Endothelial cell of umbilical vein (primary cell): ENCODE results near the gene CRACR2B. TPM values are rescaled to one million over a fixed set of nuclear protein-coding genes. Genes with fewer than 3 reads are reported as not detected.

Source experiments
- BruUV-seq: library from RNA; stranded (reverse); fragments of 400-500 nt; replicated peaks from 2 replicates; lab custom pipeline; 2021; lab: Mats Ljungman, UMichigan
- CTCF ChIA-PET: fragments of 300-600, 350-600 bp; sonication (Branson Sonifier 250); formaldehyde crosslinking; loops from one replicate; lab custom pipeline; 2021; ENCODE audit warnings: antibody characterized with exemption, inconsistent platforms; lab: Charles Lee
- POLR2A ChIA-PET: fragments of 300-600, 350-600 bp; sonication (Branson Sonifier 250); formaldehyde crosslinking; loops from one replicate; lab custom pipeline; 2021; ENCODE audit warnings: antibody characterized with exemption, inconsistent platforms; lab: Charles Lee
- DNase-seq: peaks from one replicate; pipeline ENCODE4 v3.0.0-alpha.2; 2011; ENCODE audit warnings: low read depth, low spot score
- FAIRE-seq: peaks from 2 replicates; lab custom pipeline; 2011; peaks lifted over from hg19 to GRCh38; lab: Jason Lieb, UNC
- H2AFZ ChIP-seq: 2 replicates; pipeline ENCODE4 v1.6.0; 2012; ENCODE audit warnings: low read depth, low read length, control low read depth, inconsistent platforms
- H3K27ac ChIP-seq: 2 replicates; pipeline ENCODE4 v1.5.1; 2011; ENCODE audit warnings: low read depth, mild to moderate bottlenecking, control low read depth, low read length, moderate library complexity; ENCODE audit not compliant: insufficient read depth
- H3K27me3 ChIP-seq, 2 experiments: 2 replicates each; pipeline versions ENCODE4 v1.6.0 to v1.6.1; 2011; ENCODE audit warnings: low read length in 2 of 2, mixed read lengths in 1 of 2; ENCODE audit not compliant: control insufficient read depth in 2 of 2, insufficient read depth in 2 of 2
- H3K36me3 ChIP-seq, 2 experiments: 2 replicates in 1 of 2; 3 replicates in 1 of 2; pipeline ENCODE4 v1.5.1; 2011; ENCODE audit warnings: low read length in 2 of 2, mild to moderate bottlenecking in 1 of 2, moderate library complexity in 1 of 2; ENCODE audit not compliant: control insufficient read depth in 2 of 2, insufficient read depth in 2 of 2; ENCODE audit errors: extremely low read depth in 1 of 2
- H3K4me1 ChIP-seq: 3 replicates; pipeline ENCODE4 v1.5.1; 2011; ENCODE audit warnings: mild to moderate bottlenecking, low read length; ENCODE audit not compliant: control insufficient read depth, insufficient read depth; ENCODE audit errors: extremely low read depth
- H3K4me2 ChIP-seq: 2 replicates; pipeline ENCODE4 v1.6.1; 2011; ENCODE audit warnings: low read length, control low read depth, mixed read lengths; ENCODE audit not compliant: insufficient read depth
- H3K4me3 ChIP-seq, 3 experiments: fragments of 200-600 bp in 1 of 3; sonication (generic), shearing (Covaris generic) in 1 of 3; replicated peaks in 1 of 3; 2 replicates each; pipeline ENCODE4 v1.5.1; 2011 to 2016; ENCODE audit warnings: control low read depth in 3 of 3, low read length in 3 of 3, mild to moderate bottlenecking in 2 of 3, inconsistent platforms in 1 of 3, low read depth in 1 of 3, moderate library complexity in 1 of 3; ENCODE audit not compliant: insufficient read depth in 1 of 3
- H3K79me2 ChIP-seq: 2 replicates; pipeline ENCODE4 v1.6.0; 2012; ENCODE audit warnings: low read length, inconsistent platforms; ENCODE audit not compliant: control insufficient read depth, insufficient read depth
- H3K9ac ChIP-seq: replicated peaks from 2 replicates; pipeline ENCODE3; 2011; ENCODE audit warnings: low read length, control low read depth; ENCODE audit not compliant: insufficient read depth; ENCODE audit errors: extremely low read depth
- H3K9me1 ChIP-seq: replicated peaks from 3 replicates; pipeline ENCODE4 v1.6.0; 2011; ENCODE audit warnings: mild to moderate bottlenecking, low read length; ENCODE audit not compliant: control insufficient read depth, insufficient read depth; ENCODE audit errors: extremely low read depth
- H3K9me3 ChIP-seq: replicated peaks from 2 replicates; pipeline ENCODE4 v1.5.1; 2012; ENCODE audit warnings: low read length, inconsistent platforms; ENCODE audit not compliant: control insufficient read depth, insufficient read depth
- H4K20me1 ChIP-seq: replicated peaks from 2 replicates; pipeline ENCODE3; 2011; ENCODE audit warnings: mild to moderate bottlenecking, low read length; ENCODE audit not compliant: control insufficient read depth, insufficient read depth; ENCODE audit errors: extremely low read depth
- EZH2 ChIP-seq: IDR thresholded peaks from 2 replicates; pipeline ENCODE4 v1.6.1; 2012; ENCODE audit warnings: borderline replicate concordance, low read depth, mild to moderate bottlenecking, moderate library complexity, low read length, inconsistent platforms; ENCODE audit not compliant: severe bottlenecking
- FOS ChIP-seq: IDR thresholded peaks from 2 replicates; pipeline ENCODE4 v1.6.1; 2011; ENCODE audit warnings: mild to moderate bottlenecking, low read length, moderate library complexity, borderline replicate concordance; ENCODE audit not compliant: insufficient read depth
- GATA2 ChIP-seq: IDR thresholded peaks from 2 replicates; pipeline ENCODE4 v1.7.0; 2011; ENCODE audit warnings: low read depth, mild to moderate bottlenecking, moderate library complexity, mixed read lengths, low read length; ENCODE audit not compliant: insufficient read length, insufficient read depth
- JUN ChIP-seq: IDR thresholded peaks from 2 replicates; pipeline ENCODE4 v1.6.1; 2011; ENCODE audit warnings: borderline replicate concordance, low read depth; ENCODE audit not compliant: insufficient read length, insufficient read depth
- MYC ChIP-seq: IDR thresholded peaks from one replicate; pipeline ENCODE4 v1.6.1; 2011; ENCODE audit warnings: mild to moderate bottlenecking, low read depth, low read length
- POLR2A ChIP-seq: IDR thresholded peaks from 2 replicates; pipeline ENCODE4 v1.6.1; 2012; ENCODE audit warnings: low read depth, mild to moderate bottlenecking, control low read depth, low read length
- POLR2AphosphoS5 ChIP-seq: IDR thresholded peaks from 2 replicates; pipeline ENCODE4 v1.6.1; 2012; ENCODE audit warnings: low read depth, mild to moderate bottlenecking, control low read depth, low read length, moderate library complexity; ENCODE audit not compliant: insufficient read depth
- dilution Hi-C: fragments of 300-500 bp; cut with MboI; formaldehyde crosslinking; loops from one replicate; pipeline ENCODE4 v1.15.0; 2019; ENCODE audit warnings: low sequenced_read_pairs; ENCODE audit not compliant: extremely low pct_ligation_motif_present
- intact Hi-C: fragments of 100-400 bp; cut with micrococcal nuclease; formaldehyde crosslinking; loops from one replicate; pipeline ENCODE4 v1.10.0; 2022
- polyA plus RNA-seq, 4 experiments: library from polyadenylated mRNA; depleted of rRNA in 3 of 4; stranded (reverse) in 3 of 4; unstranded in 1 of 4; fragments of >200 nt; gene quantifications; 2 replicates each; pipeline versions ENCODE4 v1.2.1 to v1.2.3, GENCODE V29; 2011 to 2012; ENCODE audit warnings: missing spikeins in 1 of 4
- total RNA-seq: library from RNA; stranded (reverse); gene quantifications from 2 replicates; pipeline ENCODE4 v1.2.3, GENCODE V29; 2021
- TF ChIP-seq, protein P1 (sequence below): IDR thresholded peaks from 2 replicates; pipeline ENCODE4 v1.6.1; 2011; ENCODE audit not compliant: insufficient read depth, insufficient read length
- TF ChIP-seq, protein P2 (sequence below), 2 donors: IDR thresholded peaks; 1 replicate in 1 of 2; 2 replicates in 1 of 2; pipeline ENCODE4 v1.5.1; 2011; ENCODE audit warnings: low read length in 2 of 2, mild to moderate bottlenecking in 2 of 2, moderate library complexity in 2 of 2, control low read depth in 1 of 2, inconsistent platforms in 1 of 2, low read depth in 1 of 2; ENCODE audit not compliant: insufficient read depth in 1 of 2; ENCODE audit errors: extremely low read depth in 1 of 2

Gene CRACR2B
- total and polyA plus RNA-seq, 2 donors (not counting 3 experiments of a cell fraction or from before 2014, with no cell fraction given), result 8.4 to 9.3 TPM

DNA sequence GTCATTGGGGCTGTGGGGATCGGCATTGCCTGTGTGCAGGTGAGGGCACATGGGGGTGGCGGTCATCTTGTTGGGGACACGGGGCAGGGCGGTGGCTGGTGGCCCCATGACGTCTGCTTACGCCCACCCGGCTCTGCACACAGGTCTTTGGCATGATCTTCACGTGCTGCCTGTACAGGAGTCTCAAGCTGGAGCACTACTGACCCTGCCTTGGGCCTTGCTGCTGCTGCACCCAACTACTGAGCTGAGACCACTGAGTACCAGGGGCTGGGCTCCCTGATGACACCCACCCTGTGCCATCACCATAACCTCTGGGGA lies 10.2 kb downstream of the CRACR2B start:
- BruUV-seq, result no TSS peak
- peaks cover 70% of the 10 kb centered on the region for H3K79me2 ChIP-seq

More for the DNA sequence above, 10.2 kb downstream of the CRACR2B start:
- FAIRE-seq (no peak), DNase-seq (no peak)
- Histone ChIP-seq H3K9me3 (no peaks in the 10 kb centered on the region), H3K36me3 (peaks cover 25 to 43% of the 10 kb centered on the region in 2 experiments), H3K9me1 (no peaks in the 10 kb centered on the region), H3K27ac (no peak overlapping the region), H3K27me3 (no peaks in the 10 kb centered on the region), H4K20me1 (no peaks in the 10 kb centered on the region), H3K9ac (no peak overlapping the region), H3K4me3 (no peak overlapping the region), H3K4me2 (no peak overlapping the region), H2AFZ (no peak overlapping the region), H3K4me1 (peaks cover 31% of the 10 kb centered on the region)
- TF ChIP-seq EZH2, result no peak
- no peak for TF ChIP-seq POLR2A
- TF ChIP-seq POLR2AphosphoS5, result no peak
- TF ChIP-seq MYC, result no peak
- TF ChIP-seq JUN, result no peak
- TF ChIP-seq, protein P1, sequence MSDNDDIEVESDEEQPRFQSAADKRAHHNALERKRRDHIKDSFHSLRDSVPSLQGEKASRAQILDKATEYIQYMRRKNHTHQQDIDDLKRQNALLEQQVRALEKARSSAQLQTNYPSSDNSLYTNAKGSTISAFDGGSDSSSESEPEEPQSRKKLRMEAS, result no peak
- TF ChIP-seq GATA2, result no peak
- TF ChIP-seq, protein P2, sequence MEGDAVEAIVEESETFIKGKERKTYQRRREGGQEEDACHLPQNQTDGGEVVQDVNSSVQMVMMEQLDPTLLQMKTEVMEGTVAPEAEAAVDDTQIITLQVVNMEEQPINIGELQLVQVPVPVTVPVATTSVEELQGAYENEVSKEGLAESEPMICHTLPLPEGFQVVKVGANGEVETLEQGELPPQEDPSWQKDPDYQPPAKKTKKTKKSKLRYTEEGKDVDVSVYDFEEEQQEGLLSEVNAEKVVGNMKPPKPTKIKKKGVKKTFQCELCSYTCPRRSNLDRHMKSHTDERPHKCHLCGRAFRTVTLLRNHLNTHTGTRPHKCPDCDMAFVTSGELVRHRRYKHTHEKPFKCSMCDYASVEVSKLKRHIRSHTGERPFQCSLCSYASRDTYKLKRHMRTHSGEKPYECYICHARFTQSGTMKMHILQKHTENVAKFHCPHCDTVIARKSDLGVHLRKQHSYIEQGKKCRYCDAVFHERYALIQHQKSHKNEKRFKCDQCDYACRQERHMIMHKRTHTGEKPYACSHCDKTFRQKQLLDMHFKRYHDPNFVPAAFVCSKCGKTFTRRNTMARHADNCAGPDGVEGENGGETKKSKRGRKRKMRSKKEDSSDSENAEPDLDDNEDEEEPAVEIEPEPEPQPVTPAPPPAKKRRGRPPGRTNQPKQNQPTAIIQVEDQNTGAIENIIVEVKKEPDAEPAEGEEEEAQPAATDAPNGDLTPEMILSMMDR (IDR thresholded peaks at IDR 0.05; ENCODE audit: extremely low read depth in 1 of 2, insufficient read depth in 1 of 2, low read depth in 1 of 2, low read length in 2 of 2), result no peak
- TF ChIP-seq FOS, result no peak
- ChIA-PET CTCF (no interaction called here), POLR2A (no interaction called here)
- intact Hi-C loops, result no loop called here
- dilution Hi-C loops, result no loop called here
